ENCODE data around the gene LARGE1.

LARGE1 gene

GRCh38 chr22:33920197-33920540 lies at the start of gene LARGE1:
Gene LARGE1 (minus strand): TSS chr22:33920476.
- no peak for DNase-seq

- no peak for DNase-seq
Measured at GRCh38 chr22:33969045-33969444, 48.8 kb upstream of the LARGE1 start.

DNA sequence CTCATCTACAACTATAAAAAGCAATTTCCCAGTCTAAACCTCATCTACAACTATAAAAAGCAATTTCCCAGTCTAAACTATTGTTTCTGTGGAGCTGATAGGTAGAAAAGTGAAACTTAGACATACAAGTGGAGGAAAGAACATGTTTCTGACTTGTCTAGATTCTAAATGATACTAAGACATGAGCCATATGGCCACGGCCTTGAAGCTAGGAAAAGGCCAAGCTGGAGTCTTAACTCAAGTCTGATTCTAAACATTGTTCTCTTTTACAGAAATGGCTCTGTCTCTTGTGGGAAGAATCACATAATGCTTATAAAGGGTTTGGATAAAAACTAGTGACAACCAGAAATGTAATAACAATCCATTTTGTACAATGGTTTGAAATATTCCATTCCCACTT lies 43.8 kb upstream of the LARGE1 start:
- no peak for DNase-seq

DNA sequence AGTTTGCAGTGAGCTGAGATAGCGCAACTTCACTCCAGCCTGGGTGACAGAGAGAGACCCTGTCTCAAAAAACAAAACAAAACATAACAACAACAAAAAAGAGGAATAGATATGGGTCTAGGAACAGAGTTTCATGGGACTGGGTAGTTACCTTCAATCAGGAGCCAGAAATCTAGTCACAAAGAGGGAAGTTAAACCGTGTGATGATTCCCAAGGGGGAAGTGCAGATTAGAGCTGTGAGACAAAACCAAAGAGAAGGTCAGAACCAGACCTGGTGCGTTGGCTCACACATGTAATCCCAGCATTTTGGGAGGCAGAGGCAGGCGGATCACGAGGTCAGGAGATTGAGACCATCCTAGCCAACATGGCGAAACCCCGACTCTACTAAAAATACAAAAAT lies 42.1 kb upstream of the LARGE1 start:
- DNase-seq, result no peak

DNA sequence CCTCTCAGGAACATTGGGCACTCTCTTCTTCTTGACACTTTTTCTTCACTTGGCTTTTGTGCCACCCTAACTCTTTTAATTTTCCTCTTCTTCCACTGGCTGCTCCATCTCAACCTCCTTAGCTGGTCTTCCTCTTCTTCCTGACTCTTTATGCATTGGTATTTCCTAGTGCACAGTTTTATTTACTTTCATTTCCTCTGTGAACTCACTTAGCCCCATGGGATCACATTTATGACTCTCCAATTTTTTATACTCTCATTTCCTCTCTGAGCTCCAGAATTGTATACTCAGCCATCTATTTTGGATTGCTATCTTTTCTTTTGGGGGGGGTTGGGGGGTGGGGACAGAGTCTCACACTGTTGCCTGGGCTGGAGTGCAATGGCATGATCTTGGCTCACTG lies 38.5 kb upstream of the LARGE1 start:
- DNase-seq, result no peak

DNA sequence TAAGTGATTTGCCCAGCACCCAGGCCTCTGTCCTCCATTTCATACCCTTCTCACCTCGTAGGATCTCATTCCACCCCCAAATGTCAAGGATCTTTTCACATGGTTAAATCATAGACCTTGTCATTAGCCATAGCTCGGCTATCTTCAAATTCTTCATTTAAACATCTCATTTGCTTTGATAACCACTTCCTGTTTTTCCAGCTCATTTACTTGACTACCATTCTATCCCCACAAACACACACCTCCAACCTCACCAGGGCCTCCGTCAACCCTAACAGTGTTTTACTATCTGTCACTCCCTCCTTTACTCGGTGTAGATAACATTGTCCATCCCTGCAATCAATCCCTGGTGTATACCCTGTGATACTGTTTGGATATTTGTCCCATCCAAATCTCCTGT lies 36.8 kb upstream of the LARGE1 start:
- no peak for DNase-seq

- DNase-seq, result no peak
Measured at GRCh38 chr22:33952776-33953175, 32.5 kb upstream of the LARGE1 start.

DNA sequence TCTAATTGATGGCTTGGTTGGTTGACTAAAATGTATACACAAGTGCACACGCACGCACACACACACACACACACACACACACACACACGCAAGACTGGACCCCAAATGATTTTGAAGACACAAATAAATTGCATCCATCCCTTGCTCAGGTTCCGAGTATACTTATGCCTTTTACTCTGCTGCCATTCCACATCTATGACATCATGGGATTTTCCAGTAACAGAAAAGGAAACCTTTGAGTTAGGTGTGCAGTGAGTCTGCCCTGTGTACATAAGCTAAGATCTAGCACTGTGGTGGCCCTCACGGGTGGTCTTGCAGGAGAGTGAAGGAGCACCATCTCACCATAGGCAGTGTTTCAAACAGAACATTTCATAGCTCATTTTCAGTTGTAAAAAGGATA lies 20.5 kb upstream of the LARGE1 start:
- DNase-seq, result no peak

DNA sequence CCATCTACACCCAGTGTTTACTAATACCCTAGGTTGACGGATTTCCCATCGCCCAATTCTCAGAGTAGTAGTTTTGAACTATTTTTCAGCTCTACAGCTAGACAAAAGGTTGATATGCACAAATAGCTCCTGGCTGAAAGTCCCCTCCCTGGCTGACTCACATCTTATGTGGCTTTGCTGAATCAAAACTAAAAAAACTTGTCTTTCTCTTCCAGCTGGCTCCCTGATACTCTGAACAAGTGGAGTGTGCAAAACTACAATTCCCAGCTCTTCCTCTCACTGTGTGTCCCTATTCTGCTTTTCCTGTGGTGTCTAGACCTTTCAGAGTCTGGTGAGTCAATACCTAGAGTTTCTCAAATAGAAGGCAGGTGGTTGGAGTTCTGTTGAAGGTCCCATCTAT lies 12.7 kb upstream of the LARGE1 start:
- no peak for DNase-seq

DNA sequence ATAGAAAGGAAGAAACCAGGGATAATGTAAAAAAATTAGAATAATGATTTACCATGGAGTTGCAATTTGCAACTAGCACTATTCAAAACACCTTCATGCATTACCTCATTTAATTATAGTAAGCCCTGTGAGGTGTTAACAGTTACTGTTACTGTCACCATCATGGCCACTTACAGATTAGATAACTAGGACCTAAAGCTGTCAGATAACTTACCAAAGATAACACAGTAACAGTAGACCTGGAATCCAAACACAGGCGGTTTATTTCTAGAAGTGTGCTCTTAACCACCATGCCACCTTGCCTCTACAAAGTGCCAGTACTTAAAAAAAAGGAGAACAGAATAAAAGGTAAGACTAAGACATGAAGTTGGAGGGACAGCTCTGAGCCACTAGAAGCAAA lies 11.1 kb upstream of the LARGE1 start:
- no peak for DNase-seq

DNA sequence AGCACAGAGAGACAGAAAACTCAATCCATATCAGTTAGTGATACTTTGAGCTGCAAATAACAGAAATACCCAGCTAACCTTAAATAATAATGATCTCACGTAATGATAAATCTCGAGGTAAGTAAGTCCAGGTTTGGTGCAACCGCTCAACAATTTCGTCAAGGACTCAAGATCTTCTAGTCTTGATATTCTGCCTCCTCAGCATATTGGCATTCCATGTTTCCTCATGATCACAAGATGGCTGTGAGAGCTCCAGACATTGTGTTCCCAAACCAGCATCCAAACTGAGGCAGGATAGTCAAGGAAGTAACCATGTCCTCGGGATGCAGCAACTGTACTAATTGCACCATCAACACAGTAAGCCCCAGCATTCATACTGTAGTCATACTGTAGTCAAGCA lies 7.5 kb upstream of the LARGE1 start:
- DNase-seq, result no peak

DNA sequence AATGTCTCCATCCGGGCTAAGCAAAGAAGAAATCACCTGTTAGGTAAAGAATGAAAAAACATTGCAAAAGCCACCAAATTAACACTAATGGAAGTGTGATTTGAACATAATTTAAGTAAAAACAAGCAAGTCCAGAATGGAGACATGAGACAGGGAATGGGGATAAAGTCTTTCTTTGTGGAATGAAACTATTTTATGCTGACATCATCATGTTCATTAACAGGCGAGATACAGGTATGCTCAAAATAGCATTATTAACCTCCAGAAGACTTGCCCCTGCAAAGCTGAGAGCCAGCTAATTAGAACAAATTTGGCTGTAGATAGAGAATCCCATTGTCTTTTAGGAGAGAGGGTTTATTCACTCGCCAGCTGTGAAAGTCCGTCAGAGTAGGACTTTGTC lies 4.9 kb upstream of the LARGE1 start:
- DNase-seq, result no peak

DNA sequence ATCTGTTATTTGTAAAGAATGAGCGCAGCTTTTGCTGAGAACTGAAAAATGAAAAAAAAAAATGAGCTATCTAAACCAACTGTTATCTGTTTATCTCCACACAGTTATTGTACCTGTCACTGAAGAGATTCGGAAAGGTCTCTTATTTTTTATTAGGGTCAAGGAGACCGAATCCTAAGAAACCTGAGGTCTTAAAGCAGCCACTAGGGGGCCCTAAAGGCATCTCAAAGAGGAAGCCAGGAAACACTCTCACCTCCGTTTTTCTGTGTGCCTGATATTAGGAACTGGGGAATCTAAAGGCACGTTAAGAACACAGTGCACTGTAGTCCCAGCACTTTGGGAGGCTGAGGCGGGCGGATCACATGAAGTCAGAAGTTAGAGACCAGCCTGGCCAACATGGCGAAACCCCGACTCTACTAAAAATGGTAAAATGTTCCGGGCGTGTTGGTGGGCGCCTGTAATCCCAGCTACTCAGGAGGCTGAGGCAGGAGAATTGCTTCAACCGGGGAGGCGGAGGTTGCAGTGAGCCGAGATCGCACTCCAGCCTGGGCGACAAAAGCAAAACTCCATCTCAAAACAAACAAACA lies 3.5 kb upstream of the LARGE1 start:
- DNase-seq, result no peak

DNA sequence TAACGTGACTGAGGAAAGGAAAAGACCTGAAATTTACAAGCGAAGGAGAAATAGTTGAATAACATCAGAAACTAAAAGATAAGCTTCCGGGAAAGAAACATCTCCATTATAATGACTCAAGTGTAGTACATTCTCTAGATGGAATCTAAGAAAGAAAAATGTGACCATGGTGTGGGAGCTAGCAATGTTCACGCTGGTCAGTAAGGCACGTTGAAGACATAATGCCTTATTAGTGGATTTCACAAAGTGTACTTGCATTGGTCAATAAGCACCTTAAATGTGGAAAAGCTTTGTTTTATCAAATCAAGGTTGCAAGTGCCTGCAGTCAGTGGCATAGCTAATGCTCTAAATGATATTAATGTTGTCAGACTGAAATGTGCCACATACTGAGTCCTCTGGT lies 2.8 kb upstream of the LARGE1 start:
- no peak for DNase-seq

DNA sequence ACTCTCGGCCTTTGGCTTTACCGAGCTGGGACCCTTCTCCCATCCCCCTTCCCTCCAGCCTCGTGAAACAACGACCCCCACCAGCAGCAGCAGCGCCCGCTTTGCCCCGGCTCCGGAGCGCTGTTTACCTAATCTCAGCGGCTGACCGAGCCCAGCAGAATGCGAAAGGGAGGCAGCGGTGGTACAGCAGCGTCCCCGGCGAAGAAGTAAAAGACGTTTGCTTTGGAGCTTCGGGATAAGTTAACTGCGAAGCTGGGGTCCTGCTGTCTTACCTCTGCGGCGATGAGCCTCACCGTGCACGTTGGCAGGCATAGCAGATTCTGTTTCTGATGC lies 2.0 kb upstream of the LARGE1 start:
- DNase-seq, result no peak

DNA sequence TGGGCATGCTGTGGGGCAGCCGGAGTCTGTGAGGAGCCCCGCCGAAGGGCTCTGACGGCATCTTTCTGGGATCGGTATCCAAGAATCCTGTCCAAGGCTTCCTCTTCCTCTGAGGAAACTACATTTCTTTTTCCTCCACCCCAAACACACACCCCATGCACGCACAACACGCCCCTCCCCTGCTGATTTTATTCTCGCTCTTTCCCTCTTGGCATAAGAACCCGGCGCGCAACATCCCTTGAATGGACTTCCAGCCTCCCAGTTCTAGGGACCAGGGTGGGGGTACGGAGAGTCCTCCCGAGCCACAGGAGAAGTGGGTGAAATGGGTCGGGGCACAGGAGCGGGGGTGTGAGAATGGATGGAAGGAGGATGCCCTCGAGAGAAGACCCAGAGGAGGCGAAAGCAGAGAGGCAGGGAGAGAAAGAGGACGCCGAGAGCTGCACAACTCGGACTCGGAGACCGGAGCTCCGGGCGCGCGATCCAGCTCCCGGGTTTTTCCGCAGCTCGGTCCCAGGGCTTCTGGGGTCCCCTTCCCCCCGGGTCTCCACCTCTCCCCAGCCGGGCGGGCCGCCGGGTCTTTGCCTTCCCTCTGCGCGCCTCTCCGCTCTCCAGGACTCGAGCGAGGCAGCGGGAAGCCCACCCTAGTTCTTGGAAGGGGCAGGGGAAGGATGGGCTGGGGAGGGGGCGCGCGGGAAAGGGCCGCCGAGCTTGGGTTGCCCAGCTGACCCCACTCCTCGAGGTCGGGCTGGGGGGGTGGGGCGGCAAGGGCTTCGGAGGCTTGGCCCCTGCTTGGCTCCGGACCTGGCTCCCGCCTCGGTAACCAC lies 1.5 kb upstream of the LARGE1 start:
- no peak for DNase-seq

GRCh38 chr22:33920927-33921524 lies 750 bp upstream of the LARGE1 start:
- DNase-seq, result no peak

GRCh38 chr22:33919391-33920196 lies 682 bp downstream of the LARGE1 start:
- no peak for DNase-seq

- DNase-seq, result no peak
Measured at GRCh38 chr22:33918676-33919365, 1.5 kb downstream of the LARGE1 start.

DNA sequence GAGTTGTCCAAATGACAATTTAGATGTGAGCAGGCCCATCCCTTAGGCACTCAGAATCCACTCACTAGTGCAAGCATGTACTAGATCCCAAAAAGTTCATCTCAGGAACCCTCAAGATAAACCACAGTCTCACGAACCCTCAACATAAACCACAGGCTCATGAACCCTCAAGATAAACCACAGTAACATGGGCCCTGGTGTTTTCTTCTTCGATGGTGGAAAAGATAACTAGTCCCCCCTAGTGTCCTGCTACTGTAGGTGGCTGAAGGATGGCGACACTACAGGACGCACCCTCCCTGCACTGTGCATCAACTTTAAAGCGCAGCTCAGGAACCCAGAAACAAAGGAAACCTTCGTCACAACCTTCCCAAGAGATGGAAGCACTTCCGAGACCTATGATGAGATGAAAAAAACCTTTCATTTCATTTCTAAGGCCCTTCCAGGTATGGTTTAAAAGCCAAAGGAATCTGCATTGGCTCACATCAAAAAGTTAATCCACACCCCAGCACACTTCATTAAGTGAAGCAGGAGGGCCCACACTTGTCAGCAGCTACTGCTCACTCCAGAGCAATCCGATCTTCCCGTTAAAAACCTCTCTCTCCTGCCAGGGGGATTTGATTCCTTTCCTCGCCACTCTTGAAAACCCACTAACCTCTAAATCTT lies 2.4 kb downstream of the LARGE1 start:
- DNase-seq, result no peak

- DNase-seq, result no peak
Measured at GRCh38 chr22:33914699-33915098, 5.6 kb downstream of the LARGE1 start.

- DNase-seq, result no peak
Measured at GRCh38 chr22:33914131-33914530, 6.1 kb downstream of the LARGE1 start.

GRCh38 chr22:33913188-33913587 lies 7.1 kb downstream of the LARGE1 start:
- DNase-seq, result no peak

All from SIG-M5 (cell line).